GM12891 (cell line): ENCODE measurements around the gene ZNF77.

Experiments used
- POLR2A ChIP-seq: IDR thresholded peaks from 2 replicates; pipeline ENCODE4 v1.6.1; 2011; ENCODE audit warnings: low read depth, low read length, control low read depth
- POLR2AphosphoS5 ChIP-seq: IDR thresholded peaks from 2 replicates; pipeline ENCODE4 v1.6.1; 2011; ENCODE audit warnings: low read depth, low read length, control low read depth
- POU2F2 ChIP-seq: IDR thresholded peaks from 2 replicates; pipeline ENCODE4 v1.6.1; 2011; ENCODE audit warnings: low read depth, mild to moderate bottlenecking, control low read depth, low read length, moderate library complexity
- SPI1 ChIP-seq: IDR thresholded peaks from 2 replicates; pipeline ENCODE4 v1.6.1; 2011; ENCODE audit warnings: low read depth, low read length, control low read depth
- TAF1 ChIP-seq: IDR thresholded peaks from 2 replicates; pipeline ENCODE4 v1.6.1; 2011; ENCODE audit warnings: low read depth, low read length, control low read depth

DNA sequence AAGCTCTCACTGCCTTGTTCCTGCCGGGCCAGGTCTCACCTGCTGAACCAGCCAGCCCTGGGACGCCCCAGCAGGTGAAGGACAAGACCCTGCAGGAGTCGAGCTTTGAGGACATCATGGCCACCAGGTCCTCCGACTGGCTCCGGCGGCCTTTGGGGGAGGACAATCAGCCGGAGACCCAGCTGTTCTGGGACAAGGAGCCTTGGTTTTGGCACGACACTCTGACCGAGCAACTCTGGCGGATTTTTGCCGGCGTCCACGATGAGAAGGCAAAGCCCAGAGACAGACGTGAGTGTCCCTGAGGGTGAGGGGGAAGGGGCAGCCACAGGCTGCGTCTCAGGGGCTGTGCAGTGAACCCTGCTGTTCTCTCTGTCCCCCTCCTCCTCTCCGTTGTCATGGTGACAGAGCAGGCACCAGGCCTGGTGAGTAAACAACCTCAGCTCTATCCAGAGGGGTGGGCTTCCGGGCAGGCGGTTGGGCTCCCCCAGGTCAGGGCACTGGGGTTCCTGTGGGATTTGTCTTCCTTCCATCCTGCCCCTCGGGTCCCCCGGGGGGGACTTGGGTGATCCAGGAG lies 42.3 kb upstream of the ZNF77 start:
- no peak for TF ChIP-seq POLR2AphosphoS5
- TF ChIP-seq POLR2A: no peak
- no peak for TF ChIP-seq TAF1
- no peak for TF ChIP-seq POU2F2
- TF ChIP-seq SPI1: no peak
